ENCODE results near the gene ZNF764. TPM values are rescaled to one million over a fixed set of nuclear protein-coding genes. Genes with fewer than 3 reads are reported as not detected.
"Not testable (repeated sequence)": the region's sequence is repeated elsewhere in the genome, so short reads cannot be mapped to it uniquely, and the experiment has no call there.

Gene ZNF764
- total and polyA plus RNA-seq, 9 donors, result 4.3 to 14.5 (median 11.3) TPM

- no peak for TF ChIP-seq CTCF (IDR thresholded peaks at IDR 0.05)
- TF ChIP-seq EP300 (IDR thresholded peaks at IDR 0.05), result no peak
- TF ChIP-seq POLR2A (IDR thresholded peaks at IDR 0.05), result no peak
- intact Hi-C loops (cut with DNase I), result no loop called here
- H3K27ac ChIP-seq, result no peak overlapping the region
- DNase-seq, result no peak
- H3K4me3 ChIP-seq, result no peak overlapping the region
- no peaks in the 10 kb centered on the region for H3K9me3 ChIP-seq
- 36 to 40% (median 37%) methylated on average over 10 of the region's 10 CpGs for WGBS, 3 donors
- peaks cover 3% of the 10 kb centered on the region for H3K4me1 ChIP-seq (ENCODE audit: insufficient read depth)
- no peaks in the 10 kb centered on the region for H3K36me3 ChIP-seq
- H3K27me3 ChIP-seq, result no peaks in the 10 kb centered on the region
Measured at GRCh38 chr16:30541502-30542329, 16.5 kb downstream of the ZNF764 start.

GRCh38 chr16:30540916-30541464, 17.2 kb downstream of the ZNF764 start:
- H3K4me3 ChIP-seq; DNase-seq; intact Hi-C loops (cut with DNase I); H3K27ac ChIP-seq; H3K27me3 ChIP-seq; H3K4me1 ChIP-seq (ENCODE audit: insufficient read depth); H3K36me3 ChIP-seq; H3K9me3 ChIP-seq: not testable (repeated sequence)
- 53 to 70% (median 63%) methylated on average over 9 of the region's 9 CpGs for WGBS, 3 donors

- H3K9me3 ChIP-seq; H3K36me3 ChIP-seq; H3K4me1 ChIP-seq (ENCODE audit: insufficient read depth); DNase-seq; H3K4me3 ChIP-seq; H3K27me3 ChIP-seq; H3K27ac ChIP-seq: not testable (repeated sequence)
- 90 to 96% (median 94%) methylated on average over 13 of the region's 13 CpGs for WGBS, 3 donors
- intact Hi-C loops (cut with DNase I), result loop anchor here in 1 of 4 donors (10.0 kb wide), 1 partner anchor 485 kb away; a partner anchor contains a TSS
Measured at GRCh38 chr16:30539986-30540526, 18.1 kb downstream of the ZNF764 start.

GRCh38 chr16:30539000-30539964, 18.9 kb downstream of the ZNF764 start:
- intact Hi-C loops (cut with DNase I), result loop anchor here in 1 of 4 donors (10.0 kb wide), 1 partner anchor 484 kb away; a partner anchor contains a TSS
- H3K9me3 ChIP-seq, result no peaks in the 10 kb centered on the region
- DNase-seq, result peak in 1 of 5 donors; percentile 8
- peaks cover 5% of the 10 kb centered on the region for H3K4me1 ChIP-seq (ENCODE audit: insufficient read depth)
- H3K27me3 ChIP-seq, result no peaks in the 10 kb centered on the region
- 88 to 91% (median 90%) methylated on average over 8 of the region's 8 CpGs for WGBS, 3 donors
- no peak overlapping the region for H3K4me3 ChIP-seq
- no peaks in the 10 kb centered on the region for H3K36me3 ChIP-seq
- TF ChIP-seq EP300 (IDR thresholded peaks at IDR 0.05), result no peak
- no peak overlapping the region for H3K27ac ChIP-seq

GRCh38 chr16:30536391-30537024, 21.7 kb downstream of the ZNF764 start:
- not testable (repeated sequence) for H3K9me3 ChIP-seq; H3K27me3 ChIP-seq; H3K36me3 ChIP-seq; H3K4me1 ChIP-seq (ENCODE audit: insufficient read depth); DNase-seq; H3K4me3 ChIP-seq
- H3K27ac ChIP-seq, result peak overlapping the region in 1 of 2 donors; percentile 83
- 90 to 94% (median 92%) methylated on average over 13 of the region's 13 CpGs for WGBS, 3 donors
- intact Hi-C loops (cut with DNase I), result loop anchor here in 1 of 4 donors (10.0 kb wide), 1 partner anchor 482 kb away; a partner anchor contains a TSS

All from ovary (tissue), 9 donors.